Right forelimb (tissue), 1 donor: ENCODE data around the gene MYLK.
A peak's percentile ranks its signal among the peaks of the same experiment; 100 is the strongest.

Source experiments
- DNase-seq: peaks from one replicate; pipeline ENCODE4 v3.0.0-alpha.2; 2018

The MYLK gene

GRCh38 chr3:123693584-123694190, 190.4 kb downstream of the MYLK start:
- no peak for DNase-seq

GRCh38 chr3:123692671-123693070, 191.5 kb downstream of the MYLK start:
- DNase-seq, result no peak

- no peak for DNase-seq
Observed at GRCh38 chr3:123692041-123692440, 192.1 kb downstream of the MYLK start.

GRCh38 chr3:123689831-123690230, 194.3 kb downstream of the MYLK start:
- DNase-seq, result no peak

- no peak for DNase-seq
Observed at GRCh38 chr3:123688241-123688747, 195.8 kb downstream of the MYLK start.

GRCh38 chr3:123687286-123687685, 196.8 kb downstream of the MYLK start:
- no peak for DNase-seq

- no peak for DNase-seq
Observed at GRCh38 chr3:123686251-123686650, 197.9 kb downstream of the MYLK start.

- DNase-seq, result no peak
Observed at GRCh38 chr3:123685780-123686179, 198.4 kb downstream of the MYLK start.

- no peak for DNase-seq
Observed at GRCh38 chr3:123684636-123685035, 199.5 kb downstream of the MYLK start.

GRCh38 chr3:123684209-123684608, 199.9 kb downstream of the MYLK start:
- DNase-seq, result no peak

GRCh38 chr3:123683505-123684154, 200.5 kb downstream of the MYLK start:
- DNase-seq, result no peak

- no peak for DNase-seq
Observed at GRCh38 chr3:123682781-123683504, 201.2 kb downstream of the MYLK start.

GRCh38 chr3:123682302-123682701, 201.8 kb downstream of the MYLK start:
- DNase-seq, result no peak

- DNase-seq, result no peak
Observed at GRCh38 chr3:123679712-123680386, 204.3 kb downstream of the MYLK start.

GRCh38 chr3:123678108-123678511, 206.0 kb downstream of the MYLK start:
- DNase-seq, result no peak

GRCh38 chr3:123672429-123673146, 211.5 kb downstream of the MYLK start:
- no peak for DNase-seq

GRCh38 chr3:123670743-123671142, 213.4 kb downstream of the MYLK start:
- no peak for DNase-seq

GRCh38 chr3:123668906-123669305, 215.2 kb downstream of the MYLK start:
- no peak for DNase-seq

- DNase-seq, result no peak
Observed at GRCh38 chr3:123667784-123668183, 216.3 kb downstream of the MYLK start.

GRCh38 chr3:123664753-123665152, 219.4 kb downstream of the MYLK start:
- DNase-seq, result no peak

GRCh38 chr3:123663977-123664376, 220.2 kb downstream of the MYLK start:
- DNase-seq, result no peak

- no peak for DNase-seq
Observed at GRCh38 chr3:123661973-123662372, 222.2 kb downstream of the MYLK start.

- DNase-seq, result peak; percentile 89
Observed at GRCh38 chr3:123660900-123661299, 223.2 kb downstream of the MYLK start.
